Nephron (organoid): ENCODE measurements around the gene MRPS25.

Experiments
- H3K27ac Mint-ChIP-seq, 3 experiments: 2 replicates each; pipeline ENCODE4 v1.8.0; 2020; ENCODE audit warnings: mixed read lengths in 3 of 3, mild to moderate bottlenecking in 2 of 3, moderate library complexity in 1 of 3
- H3K27me3 Mint-ChIP-seq: 2 replicates; pipeline ENCODE4 v1.8.0; 2021; ENCODE audit warnings: low read depth, mild to moderate bottlenecking, moderate library complexity, mixed read lengths
- H3K36me3 Mint-ChIP-seq: 2 replicates; pipeline ENCODE4 v1.8.0; 2020; ENCODE audit warnings: low read depth, mixed read lengths
- H3K4me1 Mint-ChIP-seq: 2 replicates; pipeline ENCODE4 v1.8.0; 2020; ENCODE audit warnings: mixed read lengths
- H3K4me3 Mint-ChIP-seq, 3 experiments: 2 replicates each; pipeline ENCODE4 v1.8.0; 2020; ENCODE audit warnings: mild to moderate bottlenecking in 3 of 3, mixed read lengths in 3 of 3, moderate library complexity in 2 of 3
- H3K9me3 Mint-ChIP-seq: 2 replicates; pipeline ENCODE4 v1.8.0; 2020; ENCODE audit warnings: mixed read lengths
- CTCF ChIP-seq, 3 experiments: fragments of 200-600 bp; sonication (generic); IDR thresholded peaks; one replicate each; pipeline ENCODE4 v1.5.0; 2021; ENCODE audit warnings: antibody characterized with exemption in 3 of 3; ENCODE audit not compliant: unreplicated experiment in 3 of 3

MRPS25 gene

GRCh38 chr3:15049584-15049983 is 15.5 kb downstream of the MRPS25 start:
- TF ChIP-seq CTCF (IDR thresholded peaks at IDR 0.05; ENCODE audit: unreplicated experiment in 3 of 3) = no peak
- no peak overlapping the region for H3K27ac Mint-ChIP-seq
- peaks cover 2% of the 10 kb centered on the region for H3K4me1 Mint-ChIP-seq
- H3K27me3 Mint-ChIP-seq = no peaks in the 10 kb centered on the region
- H3K36me3 Mint-ChIP-seq = peaks cover 59% of the 10 kb centered on the region
- H3K4me3 Mint-ChIP-seq = no peak overlapping the region
- no peaks in the 10 kb centered on the region for H3K9me3 Mint-ChIP-seq

GRCh38 chr3:15045667-15046066 is 19.4 kb downstream of the MRPS25 start:
- no peak for TF ChIP-seq CTCF (IDR thresholded peaks at IDR 0.05; ENCODE audit: unreplicated experiment in 3 of 3)
- Mint-ChIP-seq H3K4me3 (no peak overlapping the region), H3K36me3 (peaks cover 67% of the 10 kb centered on the region), H3K27ac (peak overlapping the region in 1 of 3 experiments; percentile 7), H3K9me3 (no peaks in the 10 kb centered on the region), H3K4me1 (peaks cover 17% of the 10 kb centered on the region), H3K27me3 (no peaks in the 10 kb centered on the region)

GRCh38 chr3:15044326-15044725 is 20.8 kb downstream of the MRPS25 start:
- TF ChIP-seq CTCF (IDR thresholded peaks at IDR 0.05; ENCODE audit: unreplicated experiment in 3 of 3) = no peak
- peak overlapping the region in 2 of 3 experiments; percentile 70 to 87 for H3K27ac Mint-ChIP-seq
- peaks cover 66% of the 10 kb centered on the region for H3K36me3 Mint-ChIP-seq
- no peak overlapping the region for H3K4me3 Mint-ChIP-seq
- H3K27me3 Mint-ChIP-seq = no peaks in the 10 kb centered on the region
- peaks cover 17% of the 10 kb centered on the region for H3K4me1 Mint-ChIP-seq
- H3K9me3 Mint-ChIP-seq = no peaks in the 10 kb centered on the region

GRCh38 chr3:15043408-15044171 is 21.5 kb downstream of the MRPS25 start:
- H3K36me3 Mint-ChIP-seq = peaks cover 71% of the 10 kb centered on the region
- H3K4me3 Mint-ChIP-seq = no peak overlapping the region
- peaks cover 17% of the 10 kb centered on the region for H3K4me1 Mint-ChIP-seq
- TF ChIP-seq CTCF (IDR thresholded peaks at IDR 0.05; ENCODE audit: unreplicated experiment in 3 of 3) = no peak
- H3K9me3 Mint-ChIP-seq = no peaks in the 10 kb centered on the region
- H3K27ac Mint-ChIP-seq = peak overlapping the region in 2 of 3 experiments; percentile 71 to 80
- H3K27me3 Mint-ChIP-seq = no peaks in the 10 kb centered on the region

- Mint-ChIP-seq H3K9me3 (no peaks in the 10 kb centered on the region), H3K36me3 (peaks cover 73% of the 10 kb centered on the region), H3K27me3 (no peaks in the 10 kb centered on the region), H3K27ac (peak overlapping the region; percentile 18 to 80 (median 71)), H3K4me1 (peaks cover 17% of the 10 kb centered on the region), H3K4me3 (no peak overlapping the region)
- no peak for TF ChIP-seq CTCF (IDR thresholded peaks at IDR 0.05; ENCODE audit: unreplicated experiment in 3 of 3)
These were observed 22.2 kb downstream of the MRPS25 start for GRCh38 chr3:15042936-15043335.

- no peaks in the 10 kb centered on the region for H3K27me3 Mint-ChIP-seq
- no peaks in the 10 kb centered on the region for H3K9me3 Mint-ChIP-seq
- no peak for TF ChIP-seq CTCF (IDR thresholded peaks at IDR 0.05; ENCODE audit: unreplicated experiment in 3 of 3)
- peaks cover 77% of the 10 kb centered on the region for H3K36me3 Mint-ChIP-seq
- H3K27ac Mint-ChIP-seq = peak overlapping the region in 1 of 3 experiments; percentile 80
- no peak overlapping the region for H3K4me3 Mint-ChIP-seq
- H3K4me1 Mint-ChIP-seq = peaks cover 17% of the 10 kb centered on the region
These were observed 23.2 kb downstream of the MRPS25 start for GRCh38 chr3:15041950-15042349.
